Measurements from ENCODE around the gene TERT. TPM values are rescaled to one million over a fixed set of nuclear protein-coding genes. Genes with fewer than 3 reads are reported as not detected.

TERT gene
- total and polyA plus RNA-seq, 2 of the 13 experiments (the other 11 are each of a cell fraction or from before 2014, with no cell fraction given), result 4.3 to 5.9 TPM

DNA sequence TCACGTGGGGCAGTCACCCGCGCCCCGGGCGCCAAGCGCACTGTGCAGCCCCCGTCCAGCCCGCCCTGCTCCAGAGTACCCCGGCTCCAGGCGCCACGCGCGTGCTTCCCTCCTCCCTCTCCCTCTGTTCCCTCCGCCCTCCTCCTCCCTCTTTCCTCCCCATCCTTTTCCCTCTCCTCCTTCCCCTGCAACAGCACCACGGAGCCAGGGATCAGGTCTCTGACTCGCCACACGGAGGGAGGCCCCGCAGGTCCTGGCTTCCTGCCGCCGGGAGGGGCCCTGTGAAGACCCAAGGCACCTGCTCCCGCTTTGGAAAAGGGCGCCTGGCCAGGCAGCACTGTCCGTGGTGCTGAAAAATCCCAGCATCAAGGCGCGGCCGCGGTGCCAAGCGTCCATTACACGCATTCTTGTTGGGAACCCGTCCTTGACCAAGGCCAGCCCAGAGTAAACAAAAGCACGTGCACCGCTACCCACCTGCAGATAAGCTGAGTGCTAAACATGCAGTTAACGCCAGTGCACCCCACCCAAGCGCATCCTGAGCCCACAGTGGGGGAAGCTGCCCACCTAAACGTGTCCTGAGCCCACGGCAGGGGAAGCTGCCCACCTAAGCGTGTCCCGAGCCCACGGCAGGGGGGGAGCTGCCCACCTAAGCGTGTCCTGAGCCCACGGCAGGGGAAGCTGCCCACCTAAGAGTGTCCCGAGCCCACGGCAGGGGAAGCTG is 48.0 kb downstream of the TERT start (continued):
- TF ChIP-seq ZNF260 (CRISPR knock-in tag; IDR thresholded peaks at IDR 0.05; ENCODE audit: borderline replicate concordance, low read depth), result no peak
- 0 out of 2 replicates have a peak, but pooled peaks have one; percentile 43 for TF ChIP-seq ONECUT2 (CRISPR knock-in tag; IDR thresholded peaks at IDR 0.05)
- TF ChIP-seq, protein P1, sequence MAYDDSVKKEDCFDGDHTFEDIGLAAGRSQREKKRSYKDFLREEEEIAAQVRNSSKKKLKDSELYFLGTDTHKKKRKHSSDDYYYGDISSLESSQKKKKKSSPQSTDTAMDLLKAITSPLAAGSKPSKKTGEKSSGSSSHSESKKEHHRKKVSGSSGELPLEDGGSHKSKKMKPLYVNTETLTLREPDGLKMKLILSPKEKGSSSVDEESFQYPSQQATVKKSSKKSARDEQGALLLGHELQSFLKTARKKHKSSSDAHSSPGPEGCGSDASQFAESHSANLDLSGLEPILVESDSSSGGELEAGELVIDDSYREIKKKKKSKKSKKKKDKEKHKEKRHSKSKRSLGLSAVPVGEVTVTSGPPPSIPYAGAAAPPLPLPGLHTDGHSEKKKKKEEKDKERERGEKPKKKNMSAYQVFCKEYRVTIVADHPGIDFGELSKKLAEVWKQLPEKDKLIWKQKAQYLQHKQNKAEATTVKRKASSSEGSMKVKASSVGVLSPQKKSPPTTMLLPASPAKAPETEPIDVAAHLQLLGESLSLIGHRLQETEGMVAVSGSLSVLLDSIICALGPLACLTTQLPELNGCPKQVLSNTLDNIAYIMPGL (CRISPR knock-in tag; IDR thresholded peaks at IDR 0.05; ENCODE audit: borderline replicate concordance in 1 of 2, low read depth in 1 of 2), result no peak
- TF ChIP-seq MBNL3 (CRISPR knock-in tag; conservative IDR thresholded peaks at IDR 0.05), result no peak
- peak; percentile 85; the same call in 1 of the 2 replicates for TF ChIP-seq ZSCAN12 (CRISPR knock-in tag; IDR thresholded peaks at IDR 0.05)
- TF ChIP-seq ZC3H13 (CRISPR knock-in tag; IDR thresholded peaks at IDR 0.05), result no peak
- no peak for TF ChIP-seq ZNF816 (CRISPR knock-in tag; IDR thresholded peaks at IDR 0.05; ENCODE audit: borderline replicate concordance)
- TF ChIP-seq, protein P2, sequence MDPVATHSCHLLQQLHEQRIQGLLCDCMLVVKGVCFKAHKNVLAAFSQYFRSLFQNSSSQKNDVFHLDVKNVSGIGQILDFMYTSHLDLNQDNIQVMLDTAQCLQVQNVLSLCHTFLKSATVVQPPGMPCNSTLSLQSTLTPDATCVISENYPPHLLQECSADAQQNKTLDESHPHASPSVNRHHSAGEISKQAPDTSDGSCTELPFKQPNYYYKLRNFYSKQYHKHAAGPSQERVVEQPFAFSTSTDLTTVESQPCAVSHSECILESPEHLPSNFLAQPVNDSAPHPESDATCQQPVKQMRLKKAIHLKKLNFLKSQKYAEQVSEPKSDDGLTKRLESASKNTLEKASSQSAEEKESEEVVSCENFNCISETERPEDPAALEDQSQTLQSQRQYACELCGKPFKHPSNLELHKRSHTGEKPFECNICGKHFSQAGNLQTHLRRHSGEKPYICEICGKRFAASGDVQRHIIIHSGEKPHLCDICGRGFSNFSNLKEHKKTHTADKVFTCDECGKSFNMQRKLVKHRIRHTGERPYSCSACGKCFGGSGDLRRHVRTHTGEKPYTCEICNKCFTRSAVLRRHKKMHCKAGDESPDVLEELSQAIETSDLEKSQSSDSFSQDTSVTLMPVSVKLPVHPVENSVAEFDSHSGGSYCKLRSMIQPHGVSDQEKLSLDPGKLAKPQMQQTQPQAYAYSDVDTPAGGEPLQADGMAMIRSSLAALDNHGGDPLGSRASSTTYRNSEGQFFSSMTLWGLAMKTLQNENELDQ (CRISPR knock-in tag; IDR thresholded peaks at IDR 0.05; ENCODE audit: borderline replicate concordance), result peak; percentile 89; the same call in 1 of the 2 replicates
- no peak for TF ChIP-seq ZEB1 (IDR thresholded peaks at IDR 0.05; ENCODE audit: insufficient replicate concordance, low read depth)
- TF ChIP-seq RFX1 (IDR thresholded peaks at IDR 0.05), result no peak
- no peak for TF ChIP-seq ZNF841 (CRISPR knock-in tag; IDR thresholded peaks at IDR 0.05; ENCODE audit: borderline replicate concordance)
- TF ChIP-seq THYN1 (CRISPR knock-in tag; IDR thresholded peaks at IDR 0.05; ENCODE audit: borderline replicate concordance, low read depth), result no peak
- TF ChIP-seq CHD2 (IDR thresholded peaks at IDR 0.05; ENCODE audit: low read depth, low read length), result no peak
- TF ChIP-seq ZNF282 (IDR thresholded peaks at IDR 0.05; ENCODE audit: partially characterized antibody), result no peak
- TF ChIP-seq KLF16 (CRISPR knock-in tag; IDR thresholded peaks at IDR 0.05), result peak in 1 of 2 experiments; percentile 85; a peak in 2 of 4 replicates
- TF ChIP-seq ATF7-NPFF (CRISPR knock-in tag; IDR thresholded peaks at IDR 0.05; ENCODE audit: low read depth), result peak; percentile 44; the same call in 1 of the 2 replicates
- no peak for TF ChIP-seq TAF1 (CRISPR knock-in tag; IDR thresholded peaks at IDR 0.05)
- TF ChIP-seq, protein P3, sequence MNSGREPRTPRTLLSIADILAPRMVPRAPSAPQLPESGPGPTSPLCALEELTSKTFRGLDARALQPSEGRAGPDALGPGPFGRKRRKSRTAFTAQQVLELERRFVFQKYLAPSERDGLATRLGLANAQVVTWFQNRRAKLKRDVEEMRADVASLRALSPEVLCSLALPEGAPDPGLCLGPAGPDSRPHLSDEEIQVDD (CRISPR knock-in tag; IDR thresholded peaks at IDR 0.05; ENCODE audit: borderline replicate concordance), result no peak
- 0 out of 2 replicates have a peak, but pooled peaks have one; percentile 42 for TF ChIP-seq SP4 (CRISPR knock-in tag; IDR thresholded peaks at IDR 0.05)
- no peak for TF ChIP-seq RBM39 (IDR thresholded peaks at IDR 0.05; ENCODE audit: low read depth, low read length, poor library complexity, severe bottlenecking)
- TF ChIP-seq IRX3 (CRISPR knock-in tag; IDR thresholded peaks at IDR 0.05; ENCODE audit: borderline replicate concordance, low read depth), result no peak
- TF ChIP-seq, protein P4, sequence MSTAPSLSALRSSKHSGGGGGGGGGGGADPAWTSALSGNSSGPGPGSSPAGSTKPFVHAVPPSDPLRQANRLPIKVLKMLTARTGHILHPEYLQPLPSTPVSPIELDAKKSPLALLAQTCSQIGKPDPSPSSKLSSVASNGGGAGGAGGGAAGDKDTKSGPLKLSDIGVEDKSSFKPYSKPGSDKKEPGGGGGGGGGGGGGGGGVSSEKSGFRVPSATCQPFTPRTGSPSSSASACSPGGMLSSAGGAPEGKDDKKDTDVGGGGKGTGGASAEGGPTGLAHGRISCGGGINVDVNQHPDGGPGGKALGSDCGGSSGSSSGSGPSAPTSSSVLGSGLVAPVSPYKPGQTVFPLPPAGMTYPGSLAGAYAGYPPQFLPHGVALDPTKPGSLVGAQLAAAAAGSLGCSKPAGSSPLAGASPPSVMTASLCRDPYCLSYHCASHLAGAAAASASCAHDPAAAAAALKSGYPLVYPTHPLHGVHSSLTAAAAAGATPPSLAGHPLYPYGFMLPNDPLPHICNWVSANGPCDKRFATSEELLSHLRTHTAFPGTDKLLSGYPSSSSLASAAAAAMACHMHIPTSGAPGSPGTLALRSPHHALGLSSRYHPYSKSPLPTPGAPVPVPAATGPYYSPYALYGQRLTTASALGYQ (CRISPR knock-in tag; IDR thresholded peaks at IDR 0.05), result peak; percentile 38; the same call in 1 of the 2 replicates
- no peak for TF ChIP-seq GABPA (IDR thresholded peaks at IDR 0.05; ENCODE audit: low read depth, low read length)
- no peak for TF ChIP-seq GABPA (CRISPR knock-in tag; IDR thresholded peaks at IDR 0.05; ENCODE audit: low read depth)

Measured in HepG2 (cell line).